C4-2B (cell line): ENCODE results near the gene WAC.

Experiments
- CTCF ChIP-seq: fragments of 450-650 bp; conservative IDR thresholded peaks from 2 replicates; pipeline ENCODE4 v1.5.1; 2017; ENCODE audit warnings: mild to moderate bottlenecking
- ZFX ChIP-seq: fragments of 450-650 bp; IDR thresholded peaks from 2 replicates; pipeline ENCODE4 v1.6.1; 2017

GRCh38 chr10:28633750-28634149 is 100.8 kb downstream of the WAC start:
- no peak for TF ChIP-seq CTCF
- TF ChIP-seq ZFX: no peak
